ENCODE data around the gene RUNX3.

DNA sequence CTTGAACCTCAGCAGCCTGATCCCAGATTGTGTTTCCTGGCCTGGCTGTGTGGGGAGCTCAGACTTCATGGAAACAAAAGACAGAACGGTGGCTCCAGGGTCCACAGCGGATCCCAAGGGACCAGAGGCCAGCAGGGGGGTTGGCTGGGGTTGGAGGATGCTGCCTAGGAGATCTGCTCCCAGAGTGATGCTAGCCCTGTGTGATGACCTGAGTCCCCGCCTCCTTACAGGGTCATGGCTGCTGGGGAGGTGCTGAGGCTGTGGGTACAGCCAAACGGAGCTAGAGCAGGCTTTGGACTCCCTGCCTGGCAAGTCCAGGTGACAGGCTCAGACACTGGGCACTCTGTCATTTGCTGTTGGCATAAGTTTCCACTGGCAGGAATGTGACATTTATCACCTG, 11.5 kb upstream of the RUNX3 start:
- no peak for TF ChIP-seq IRF3 (IDR thresholded peaks at IDR 0.05; ENCODE audit: low read depth, low read length)
- TF ChIP-seq ZBTB33 (IDR thresholded peaks at IDR 0.05; ENCODE audit: borderline replicate concordance, low read depth), result no peak
